B cell (primary cell): ENCODE measurements around the gene CD19. TPM values are rescaled to one million over a fixed set of nuclear protein-coding genes. Genes with fewer than 3 reads are reported as not detected.

ENCODE experiments used
- ATAC-seq: fragments of 200-7000 bp; cut with Tn5 transposase; one replicate; pipeline ENCODE4 v1.10.0; 2021; ENCODE audit warnings: low read depth, mild to moderate bottlenecking, moderate number of reproducible peaks, moderate library complexity
- CTCF ChIA-PET: fragments of 350-600 bp; sonication (Branson Sonifier 250); formaldehyde crosslinking; loops from one replicate; lab custom pipeline; 2021; ENCODE audit warnings: antibody characterized with exemption, inconsistent platforms; lab: Charles Lee
- POLR2A ChIA-PET: fragments of 350-600 bp; sonication (Branson Sonifier 250); formaldehyde crosslinking; loops from one replicate; lab custom pipeline; 2021; ENCODE audit warnings: antibody characterized with exemption; lab: Charles Lee
- DNase-seq: peaks from one replicate; pipeline ENCODE4 v3.0.0; 2013
- H2AFZ ChIP-seq: 2 replicates; pipeline ENCODE4 v1.6.1; 2012; ENCODE audit warnings: mild to moderate bottlenecking, low read depth, low read length; ENCODE audit not compliant: insufficient read depth, poor library complexity, severe bottlenecking
- H3K27ac ChIP-seq, 2 donors: 1 replicate in 1 of 2; 2 replicates in 1 of 2; pipeline ENCODE4 v1.5.1; 2012 to 2013; ENCODE audit warnings: low read length in 2 of 2, mild to moderate bottlenecking in 2 of 2, moderate library complexity in 1 of 2
- H3K27me3 ChIP-seq, 4 experiments: fragments of 200-600 bp in 1 of 4; sonication (generic) in 1 of 4; replicated peaks in 1 of 4; 1 replicate in 2 of 4; 2 replicates in 2 of 4; pipeline versions ENCODE4 v1.6.1 to v1.7.0; 2013 to 2016; ENCODE audit warnings: low read length in 3 of 4, mild to moderate bottlenecking in 2 of 4, mixed read lengths in 1 of 4, moderate library complexity in 1 of 4; ENCODE audit not compliant: insufficient read depth in 4 of 4, control insufficient read depth in 3 of 4; ENCODE audit errors: control extremely low read depth in 1 of 4
- H3K36me3 ChIP-seq, 2 experiments: replicated peaks in 1 of 2; 1 replicate in 1 of 2; 2 replicates in 1 of 2; pipeline versions ENCODE4 v1.6.1 to v1.7.1; 2013; ENCODE audit warnings: low read length in 1 of 2; ENCODE audit not compliant: insufficient read depth in 2 of 2, control insufficient read depth in 1 of 2; ENCODE audit errors: control extremely low read depth in 1 of 2, extremely low read depth in 1 of 2
- H3K4me1 ChIP-seq, 2 donors: fragments of 200-600 bp in 1 of 2; sonication (generic) in 1 of 2; 1 replicate in 1 of 2; 2 replicates in 1 of 2; pipeline versions ENCODE4 v1.5.1 to v1.6.1; 2013 to 2017; ENCODE audit warnings: low read length in 2 of 2; ENCODE audit not compliant: control insufficient read depth in 2 of 2, insufficient read depth in 2 of 2
- H3K4me2 ChIP-seq: replicated peaks from 2 replicates; pipeline ENCODE3; 2012; ENCODE audit warnings: mild to moderate bottlenecking, low read depth, low read length; ENCODE audit not compliant: poor library complexity, severe bottlenecking
- H3K4me3 ChIP-seq, 5 experiments: fragments of 200-600 bp in 1 of 5; sonication (generic) in 1 of 5; 1 replicate in 3 of 5; 2 replicates in 2 of 5; pipeline versions ENCODE4 v1.5.1 to v1.7.0; 2011 to 2016; ENCODE audit warnings: low read length in 4 of 5, mild to moderate bottlenecking in 4 of 5, low read depth in 2 of 5, control low read depth in 1 of 5, moderate library complexity in 1 of 5; ENCODE audit not compliant: insufficient read depth in 1 of 5; ENCODE audit errors: control extremely low read depth in 1 of 5, extremely low read depth in 1 of 5
- H3K79me2 ChIP-seq: fragments of 200-600 bp; sonication (generic); one replicate; pipeline ENCODE4 v1.6.0; 2016; ENCODE audit warnings: low read length; ENCODE audit not compliant: control insufficient read depth, insufficient read depth
- H3K9ac ChIP-seq: fragments of 200-600 bp; sonication (generic); 2 replicates; pipeline ENCODE4 v1.6.1; 2017; ENCODE audit warnings: mild to moderate bottlenecking, low read length, moderate library complexity
- H3K9me3 ChIP-seq, 3 donors: one replicate each; pipeline versions ENCODE4 v1.6.1 to v1.7.1; 2013; ENCODE audit warnings: low read length in 2 of 3; ENCODE audit not compliant: control insufficient read depth in 2 of 3, insufficient read depth in 1 of 3; ENCODE audit errors: control extremely low read depth in 1 of 3
- H4K20me1 ChIP-seq: 2 replicates; pipeline ENCODE4 v1.6.0; 2012; ENCODE audit warnings: mild to moderate bottlenecking, low read length; ENCODE audit not compliant: insufficient read depth, control insufficient read depth, poor library complexity, severe bottlenecking
- H3K27ac Mint-ChIP-seq: one replicate; pipeline ENCODE4 v1.8.0; 2021; ENCODE audit warnings: mixed read lengths
- H3K27me3 Mint-ChIP-seq: one replicate; pipeline ENCODE4 v1.8.0; 2021; ENCODE audit warnings: mixed read lengths
- H3K4me1 Mint-ChIP-seq: one replicate; pipeline ENCODE4 v1.8.0; 2021; ENCODE audit warnings: mixed read lengths
- H3K4me3 Mint-ChIP-seq: one replicate; pipeline ENCODE4 v1.8.0; 2021; ENCODE audit warnings: mixed read lengths
- H3K9me3 Mint-ChIP-seq: one replicate; pipeline ENCODE4 v1.8.0; 2022; ENCODE audit warnings: mixed read lengths; ENCODE audit not compliant: insufficient read depth
- EZH2 ChIP-seq: IDR thresholded peaks from 2 replicates; pipeline ENCODE4 v1.6.1; 2012; ENCODE audit warnings: borderline replicate concordance, low read depth, mild to moderate bottlenecking, moderate library complexity, low read length; ENCODE audit not compliant: insufficient read depth, poor library complexity, severe bottlenecking
- WGBS: methylation state at CpG from one replicate; pipeline ENCODE4 v1.1.5; 2013; ENCODE audit warnings: missing lambda C conversion rate; ENCODE audit not compliant: insufficient coverage; 5-methylcytosine and 5-hydroxymethylcytosine counted together
- intact Hi-C: fragments of 100-400 bp; cut with micrococcal nuclease; formaldehyde crosslinking; loops from one replicate; pipeline ENCODE4 v1.10.0; 2022
- polyA plus RNA-seq: library from polyadenylated mRNA; depleted of rRNA; stranded (reverse); fragments of >200 nt; gene quantifications from 2 replicates; pipeline ENCODE4 v1.2.3, GENCODE V29; 2012
- total RNA-seq, 2 donors: library from RNA; stranded (reverse); fragments of 120-200 nt in 1 of 2; gene quantifications; 1 replicate in 1 of 2; 2 replicates in 1 of 2; pipeline versions ENCODE4 v1.2.3 to v1.2.4, GENCODE V29; 2013 to 2022
- TF ChIP-seq, protein P1 (sequence below): fragments of 200-600 bp; IDR thresholded peaks from one replicate; pipeline ENCODE4 v1.8.0; 2022; ENCODE audit warnings: antibody characterized with exemption, mild to moderate bottlenecking

The CD19 gene
- total and polyA plus RNA-seq, 2 donors (not counting 1 experiment from before 2014, with no cell fraction given), result 306 to 478 TPM

DNA sequence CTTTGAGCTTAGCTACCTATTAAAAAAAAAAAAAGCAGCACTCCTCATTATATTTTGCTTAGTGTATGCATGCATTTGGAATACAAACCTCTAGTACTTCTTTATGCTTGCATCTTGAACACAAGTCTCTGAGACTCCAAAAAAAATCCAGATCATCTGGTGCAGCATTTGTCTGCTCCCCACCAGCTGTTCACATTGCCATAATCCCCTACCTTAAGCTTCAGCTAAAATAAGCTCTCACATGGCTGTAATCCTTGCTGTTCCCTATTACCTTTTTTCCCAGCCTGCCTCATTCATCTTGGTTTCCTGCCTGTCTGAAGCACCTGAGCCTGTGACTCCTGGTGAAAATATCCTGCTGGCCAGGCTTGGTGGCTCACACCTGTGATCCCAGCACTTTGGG, 11.5 kb downstream of the CD19 start:
- no peak for ATAC-seq
- Histone ChIP-seq H3K4me1 (peaks cover 9 to 10% of the 10 kb centered on the region in 2 donors), H3K27ac (no peak overlapping the region), H4K20me1 (peaks cover 5% of the 10 kb centered on the region), H3K27me3 (no peaks in the 10 kb centered on the region), H3K79me2 (peaks cover 32% of the 10 kb centered on the region), H3K9me3 (no peaks in the 10 kb centered on the region), H2AFZ (no peak overlapping the region), H3K4me3 (no peak overlapping the region), H3K4me2 (no peak overlapping the region), H3K36me3 (peaks cover 0 to 14% of the 10 kb centered on the region in 2 experiments), H3K9ac (no peak overlapping the region)
- Mint-ChIP-seq H3K27me3 (no peaks in the 10 kb centered on the region), H3K27ac (no peak overlapping the region), H3K9me3 (no peaks in the 10 kb centered on the region), H3K4me3 (no peak overlapping the region), H3K4me1 (peaks cover 17% of the 10 kb centered on the region)
- intact Hi-C loops, result no loop called here
- CTCF ChIA-PET, result interaction anchor here (0.7 to 7.0 kb wide), 7 partner anchors 9 to 105 kb away, joined by 3 to 114 read pairs (median 70); partner anchors contain the start of genes CD19, RABEP2 and SH2B1
- POLR2A ChIA-PET, result interaction anchor here (0.7 to 3.0 kb wide), 3 partner anchors 7 to 15 kb away, joined by 3 to 17 read pairs (median 11); partner anchors contain the start of gene CD19
- DNase-seq, result no peak
- TF ChIP-seq, protein P1, sequence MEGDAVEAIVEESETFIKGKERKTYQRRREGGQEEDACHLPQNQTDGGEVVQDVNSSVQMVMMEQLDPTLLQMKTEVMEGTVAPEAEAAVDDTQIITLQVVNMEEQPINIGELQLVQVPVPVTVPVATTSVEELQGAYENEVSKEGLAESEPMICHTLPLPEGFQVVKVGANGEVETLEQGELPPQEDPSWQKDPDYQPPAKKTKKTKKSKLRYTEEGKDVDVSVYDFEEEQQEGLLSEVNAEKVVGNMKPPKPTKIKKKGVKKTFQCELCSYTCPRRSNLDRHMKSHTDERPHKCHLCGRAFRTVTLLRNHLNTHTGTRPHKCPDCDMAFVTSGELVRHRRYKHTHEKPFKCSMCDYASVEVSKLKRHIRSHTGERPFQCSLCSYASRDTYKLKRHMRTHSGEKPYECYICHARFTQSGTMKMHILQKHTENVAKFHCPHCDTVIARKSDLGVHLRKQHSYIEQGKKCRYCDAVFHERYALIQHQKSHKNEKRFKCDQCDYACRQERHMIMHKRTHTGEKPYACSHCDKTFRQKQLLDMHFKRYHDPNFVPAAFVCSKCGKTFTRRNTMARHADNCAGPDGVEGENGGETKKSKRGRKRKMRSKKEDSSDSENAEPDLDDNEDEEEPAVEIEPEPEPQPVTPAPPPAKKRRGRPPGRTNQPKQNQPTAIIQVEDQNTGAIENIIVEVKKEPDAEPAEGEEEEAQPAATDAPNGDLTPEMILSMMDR, result no peak
- TF ChIP-seq EZH2, result no peak

DNA sequence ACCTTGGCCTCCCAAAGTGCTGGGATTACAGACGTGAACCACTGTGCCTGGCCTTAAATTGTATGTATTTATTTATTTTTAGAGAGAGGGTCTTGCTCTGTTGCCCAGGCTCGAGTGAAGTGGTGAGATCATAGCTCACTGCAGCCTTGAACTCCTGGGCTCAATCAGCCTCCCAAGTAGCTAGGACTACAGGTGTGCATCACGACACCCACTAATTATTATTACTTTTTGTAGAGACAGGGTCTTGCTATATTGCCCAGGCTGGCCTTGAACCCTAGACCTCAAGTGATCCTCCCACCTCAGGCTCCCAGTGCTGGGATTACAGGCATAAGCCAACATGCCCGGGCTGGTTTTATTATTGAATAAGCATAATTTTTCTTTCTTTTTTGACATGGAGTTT, 14.9 kb downstream of the CD19 start:
- ATAC-seq (no peak), DNase-seq (no peak)
- Mint-ChIP-seq H3K9me3 (no peaks in the 10 kb centered on the region), H3K4me1 (peaks cover 24% of the 10 kb centered on the region), H3K27ac (no peak overlapping the region), H3K4me3 (no peak overlapping the region), H3K27me3 (no peaks in the 10 kb centered on the region)
- ChIA-PET POLR2A (interaction anchor here (1.0 kb wide), 1 partner anchor 14 kb away, joined by 3 read pairs; no protein-coding TSS in a partner anchor), CTCF (interaction anchor here (0.7 to 7.0 kb wide), 6 partner anchors 23 to 719 kb away, joined by 3 to 70 read pairs (median 8); partner anchors contain the start of genes SH2B1 and TUFM)
- H2AFZ ChIP-seq, result no peak overlapping the region
- H3K27me3 ChIP-seq, result no peaks in the 10 kb centered on the region
- TF ChIP-seq, protein P1, result no peak
- TF ChIP-seq EZH2, result no peak
- peaks cover 7% of the 10 kb centered on the region for H4K20me1 ChIP-seq
- H3K79me2 ChIP-seq, result peaks cover 27% of the 10 kb centered on the region
- WGBS, result 83% methylated on average over 1 of the region's 4 CpGs
- no peaks in the 10 kb centered on the region for H3K9me3 ChIP-seq
- no peak overlapping the region for H3K27ac ChIP-seq
- H3K4me2 ChIP-seq, result no peak overlapping the region
- peaks cover 12 to 19% of the 10 kb centered on the region in 2 donors for H3K4me1 ChIP-seq
- no peak overlapping the region for H3K4me3 ChIP-seq
- intact Hi-C loops, result no loop called here
- no peaks in the 10 kb centered on the region for H3K36me3 ChIP-seq
- H3K9ac ChIP-seq, result no peak overlapping the region
